ENCODE data around the gene HINFP. TPM values are rescaled to one million over a fixed set of nuclear protein-coding genes. Genes with fewer than 3 reads are reported as not detected.

Gene HINFP
- total and polyA plus RNA-seq, 9 of the 15 experiments (the other 6 are each of a cell fraction or from before 2014, with no cell fraction given): 13.8 to 34.1 (median 22.5) TPM

- no peak for TF ChIP-seq GTF2F1 (IDR thresholded peaks at IDR 0.05; ENCODE audit: low read depth, low read length)
- TF ChIP-seq CGGBP1 (CRISPR knock-in tag; IDR thresholded peaks at IDR 0.05): 0 out of 2 replicates have a peak, but pooled peaks have one; percentile 57
- no peak for TF ChIP-seq TRIM24 (IDR thresholded peaks at IDR 0.05)
- no peak for TF ChIP-seq SMAD4 (CRISPR knock-in tag; conservative IDR thresholded peaks at IDR 0.05)
- TF ChIP-seq SMARCA4 (IDR thresholded peaks at IDR 0.05): no peak
- TF ChIP-seq NFE2 (IDR thresholded peaks at IDR 0.05; ENCODE audit: low read depth): no peak
- TF ChIP-seq ELK1 (CRISPR knock-in tag; IDR thresholded peaks at IDR 0.05): no peak
- TF ChIP-seq TCF7L2 (IDR thresholded peaks at IDR 0.05; ENCODE audit: low read depth, low read length): no peak
- TF ChIP-seq JUND (IDR thresholded peaks at IDR 0.05; ENCODE audit: borderline replicate concordance, low read depth, low read length): peak; percentile 34; the same call in 1 of the 2 replicates
- TF ChIP-seq JUND (tag; IDR thresholded peaks at IDR 0.05; ENCODE audit: borderline replicate concordance, low read depth, low read length): no peak; the same call in 2 of the 3 replicates
- TF ChIP-seq BDP1 (IDR thresholded peaks at IDR 0.05; ENCODE audit: insufficient read depth, insufficient read length): no peak
- TF ChIP-seq ZFP1 (CRISPR knock-in tag; IDR thresholded peaks at IDR 0.05): no peak
- 0 out of 2 replicates have a peak, but pooled peaks have one; percentile 85 for TF ChIP-seq FOXP4 (CRISPR knock-in tag; IDR thresholded peaks at IDR 0.05; ENCODE audit: borderline replicate concordance)
- TF ChIP-seq MXI1 (IDR thresholded peaks at IDR 0.05; ENCODE audit: low read depth, low read length): peak; percentile 80; the same call in 1 of the 2 replicates
- TF ChIP-seq CBX5 (IDR thresholded peaks at IDR 0.05; ENCODE audit: borderline replicate concordance, low read depth): no peak
- TF ChIP-seq SIN3B (IDR thresholded peaks at IDR 0.05; ENCODE audit: low read depth): peak; percentile 54; the same call in 1 of the 2 replicates
- no peak for TF ChIP-seq ZNF311 (CRISPR knock-in tag; IDR thresholded peaks at IDR 0.05)
- no peak for TF ChIP-seq ZSCAN32 (CRISPR knock-in tag; IDR thresholded peaks at IDR 0.05)
- TF ChIP-seq AFF1 (IDR thresholded peaks at IDR 0.05; ENCODE audit: low read depth in 1 of 2, partially characterized antibody in 2 of 2): peak in 1 of 2 experiments; percentile 62
- no peak for TF ChIP-seq HOXB6 (CRISPR knock-in tag; IDR thresholded peaks at IDR 0.05; ENCODE audit: borderline replicate concordance)
Measured at GRCh38 chr11:119121008-119121810, at the start of gene HINFP (continued).
